Large intestine (tissue), 3 donors: ENCODE results near the gene UBE4B. TPM values are rescaled to one million over a fixed set of nuclear protein-coding genes. Genes with fewer than 3 reads are reported as not detected.
"Not testable (repeated sequence)": the region's sequence is repeated elsewhere in the genome, so short reads cannot be mapped to it uniquely, and the experiment has no call there.

Source experiments
- DNase-seq, 2 donors: peaks; one replicate each; pipeline versions ENCODE4 v3.0.0 to v3.0.0-alpha.2; 2013
- H3K27ac ChIP-seq: one replicate; pipeline ENCODE4 v1.5.1; 2013; ENCODE audit warnings: low read length
- H3K27me3 ChIP-seq: 2 replicates; pipeline ENCODE4 v1.6.1; 2013; ENCODE audit warnings: low read length; ENCODE audit not compliant: control insufficient read depth, insufficient read depth
- H3K36me3 ChIP-seq: 2 replicates; pipeline ENCODE4 v1.6.1; 2013; ENCODE audit warnings: low read length; ENCODE audit not compliant: control insufficient read depth, insufficient read depth
- H3K4me1 ChIP-seq: one replicate; pipeline ENCODE4 v1.6.1; 2013; ENCODE audit warnings: low read length; ENCODE audit not compliant: control insufficient read depth, insufficient read depth
- H3K4me3 ChIP-seq: one replicate; pipeline ENCODE4 v1.5.1; 2013; ENCODE audit warnings: low read length
- H3K9me3 ChIP-seq: one replicate; pipeline ENCODE4 v1.6.1; 2013; ENCODE audit warnings: mild to moderate bottlenecking, low read depth, low read length, moderate library complexity; ENCODE audit not compliant: control insufficient read depth
- WGBS: methylation state at CpG from one replicate; pipeline ENCODE4 v1.1.5; 2013; ENCODE audit warnings: low lambda C conversion rate; ENCODE audit not compliant: insufficient coverage; 5-methylcytosine and 5-hydroxymethylcytosine counted together
- polyA plus RNA-seq: library from polyadenylated mRNA; unstranded; fragments of 120-200 nt; gene quantifications from one replicate; pipeline ENCODE4 v1.2.1, GENCODE V29; 2013

The UBE4B gene
- polyA plus RNA-seq, 1 donor: 49.1 TPM

DNA sequence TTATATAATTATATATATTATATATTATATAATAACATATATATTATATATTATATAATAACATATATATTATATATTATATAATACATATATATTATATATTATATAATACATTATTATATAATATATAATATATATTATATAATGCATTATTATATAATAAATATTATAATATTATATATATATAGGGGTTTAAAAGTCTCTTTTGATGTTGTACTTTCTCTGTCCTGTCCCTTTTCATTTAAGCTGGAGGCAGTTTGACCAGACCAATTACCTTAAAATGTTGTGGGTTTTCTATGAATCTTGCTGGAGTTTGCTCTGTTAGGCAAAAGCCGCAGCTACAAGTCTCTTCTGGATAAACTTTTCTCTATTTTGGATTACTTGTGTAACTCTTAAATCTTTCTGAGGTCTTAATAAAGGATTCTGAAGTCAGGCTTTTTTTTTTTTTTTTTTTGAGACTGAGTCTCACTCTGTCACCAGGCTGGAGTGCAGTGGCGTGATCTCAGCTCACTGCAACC, 155.4 kb downstream of the UBE4B start:
- no peak for DNase-seq
- Histone ChIP-seq H3K36me3 (no peaks in the 10 kb centered on the region), H3K27me3 (no peaks in the 10 kb centered on the region), H3K9me3 (no peaks in the 10 kb centered on the region), H3K27ac (no peak overlapping the region), H3K4me3 (no peak overlapping the region), H3K4me1 (no peaks in the 10 kb centered on the region)
- no CpG with 5 or more reads among the region's 2 CpGs for WGBS

DNA sequence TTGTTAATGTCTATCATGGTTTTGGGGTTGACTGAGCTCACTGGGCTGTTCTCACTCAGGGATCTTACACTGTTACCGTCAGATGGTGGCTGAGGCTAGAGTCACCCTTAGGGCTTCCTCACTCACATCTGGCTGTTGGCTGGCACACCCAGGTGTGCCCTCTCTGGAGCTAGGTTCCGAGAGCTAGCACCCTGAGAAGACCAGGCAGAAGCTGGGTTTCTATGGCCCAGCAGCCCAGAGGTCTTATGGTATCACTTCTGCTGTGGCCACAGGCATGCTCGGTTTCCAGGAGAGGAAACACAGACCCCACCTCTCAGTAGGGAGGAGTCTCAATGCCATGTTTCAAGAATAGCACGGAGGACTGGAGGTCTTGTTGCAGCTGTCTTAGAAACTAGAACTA, 156.9 kb downstream of the UBE4B start:
- no peak overlapping the region for H3K27ac ChIP-seq
- WGBS: no CpG with 5 or more reads among the region's 4 CpGs
- no peaks in the 10 kb centered on the region for H3K27me3 ChIP-seq
- DNase-seq: no peak
- no peaks in the 10 kb centered on the region for H3K9me3 ChIP-seq
- no peaks in the 10 kb centered on the region for H3K36me3 ChIP-seq
- no peaks in the 10 kb centered on the region for H3K4me1 ChIP-seq
- no peak overlapping the region for H3K4me3 ChIP-seq

DNA sequence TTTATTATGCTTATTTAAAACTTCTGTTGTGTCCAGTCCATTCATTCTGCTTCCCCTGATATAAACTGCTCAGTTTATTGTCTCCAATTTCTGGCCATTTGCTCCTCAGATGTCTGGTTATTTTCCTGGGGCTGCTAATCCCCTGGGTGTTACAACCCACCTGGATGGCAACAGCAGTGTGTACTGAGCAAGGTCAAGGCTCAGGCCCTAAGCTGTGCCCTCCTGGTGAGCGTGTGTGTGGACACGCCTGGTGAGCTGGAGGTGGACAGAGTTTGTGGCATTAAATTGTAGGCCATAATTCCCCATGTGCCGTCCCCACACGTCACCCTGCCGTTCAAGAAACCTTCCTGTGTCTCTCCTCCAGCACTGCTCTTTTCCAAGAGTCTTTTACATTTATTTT, 159.5 kb downstream of the UBE4B start:
- Histone ChIP-seq H3K4me1 (no peaks in the 10 kb centered on the region), H3K9me3 (no peaks in the 10 kb centered on the region), H3K4me3 (no peak overlapping the region), H3K27me3 (no peaks in the 10 kb centered on the region), H3K27ac (no peak overlapping the region), H3K36me3 (no peaks in the 10 kb centered on the region)
- WGBS: no CpG with 5 or more reads among the region's 5 CpGs
- DNase-seq: no peak

DNA sequence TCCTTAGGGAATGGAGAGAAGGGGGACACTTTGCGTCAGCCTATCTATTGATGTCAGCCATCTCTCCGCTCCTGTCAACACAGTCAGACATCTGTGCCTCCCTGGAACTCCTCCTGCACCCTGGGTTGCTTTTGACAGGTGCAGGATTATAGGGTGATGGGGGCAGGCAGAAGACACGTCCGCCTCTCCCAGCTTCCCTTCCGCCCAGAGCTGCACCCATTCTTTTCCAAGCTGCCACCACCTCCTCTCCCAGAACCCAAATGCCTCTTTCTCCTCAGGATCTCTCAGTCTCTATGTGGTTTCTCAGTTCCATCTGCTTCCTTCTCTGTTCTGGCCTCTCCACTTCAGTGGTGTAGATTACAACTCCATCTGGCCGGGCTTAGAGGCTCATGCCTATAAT, 160.5 kb downstream of the UBE4B start:
- no peak overlapping the region for H3K27ac ChIP-seq
- no peak for DNase-seq
- WGBS: no CpG with 5 or more reads among the region's 6 CpGs
- no peaks in the 10 kb centered on the region for H3K36me3 ChIP-seq
- H3K4me1 ChIP-seq: no peaks in the 10 kb centered on the region
- no peaks in the 10 kb centered on the region for H3K9me3 ChIP-seq
- H3K4me3 ChIP-seq: no peak overlapping the region
- no peaks in the 10 kb centered on the region for H3K27me3 ChIP-seq

DNA sequence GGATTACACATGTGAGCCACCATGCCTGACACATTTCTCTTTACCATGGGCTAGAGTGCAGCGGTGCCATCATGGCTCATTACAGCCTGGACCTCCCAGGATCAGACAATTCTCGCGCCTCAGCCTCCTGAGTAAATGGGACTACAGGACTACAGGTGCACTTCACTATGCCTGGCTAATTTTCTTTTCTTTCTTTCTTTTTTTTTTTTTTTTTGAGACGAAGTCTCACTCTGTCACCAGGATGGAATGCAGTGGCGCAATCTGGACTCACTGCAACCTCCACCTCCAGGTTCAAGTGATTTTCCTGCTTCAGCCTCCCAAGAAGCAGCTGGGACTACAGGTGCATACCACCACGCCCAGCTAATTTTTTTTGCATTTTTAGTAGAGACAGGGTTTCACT, 162.8 kb downstream of the UBE4B start:
- Histone ChIP-seq H3K9me3 (no peaks in the 10 kb centered on the region), H3K27me3 (no peaks in the 10 kb centered on the region), H3K4me3 (no peak overlapping the region), H3K36me3 (no peaks in the 10 kb centered on the region), H3K27ac (no peak overlapping the region), H3K4me1 (no peaks in the 10 kb centered on the region)
- DNase-seq: peak; percentile 53 to 63
- WGBS: 77% methylated on average over 4 of the region's 6 CpGs

DNA sequence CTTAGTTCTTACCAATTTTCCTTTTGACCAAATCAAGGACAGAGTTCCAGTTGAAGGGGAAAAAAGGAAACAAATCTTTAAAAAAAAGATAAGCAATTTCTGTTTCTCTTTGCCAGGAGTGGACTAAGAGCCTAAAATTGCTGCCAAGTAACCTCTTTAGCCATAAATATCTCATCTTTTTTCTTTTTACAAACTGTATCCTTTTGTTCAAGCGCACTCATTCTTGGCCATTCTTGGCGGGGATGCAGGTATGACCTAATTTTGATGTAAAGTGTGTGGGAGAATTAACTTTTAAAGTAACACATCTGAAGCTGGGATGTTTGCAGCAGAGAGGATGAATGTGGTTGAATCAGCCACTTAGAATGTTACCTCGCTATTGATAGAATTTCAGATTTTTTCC, 164.2 kb downstream of the UBE4B start:
- H3K36me3 ChIP-seq: no peaks in the 10 kb centered on the region
- H3K27ac ChIP-seq: no peak overlapping the region
- H3K4me3 ChIP-seq: no peak overlapping the region
- no peaks in the 10 kb centered on the region for H3K4me1 ChIP-seq
- no peak for DNase-seq
- no peaks in the 10 kb centered on the region for H3K27me3 ChIP-seq
- H3K9me3 ChIP-seq: no peaks in the 10 kb centered on the region
- WGBS: 90% methylated on average over 2 of the region's 3 CpGs

DNA sequence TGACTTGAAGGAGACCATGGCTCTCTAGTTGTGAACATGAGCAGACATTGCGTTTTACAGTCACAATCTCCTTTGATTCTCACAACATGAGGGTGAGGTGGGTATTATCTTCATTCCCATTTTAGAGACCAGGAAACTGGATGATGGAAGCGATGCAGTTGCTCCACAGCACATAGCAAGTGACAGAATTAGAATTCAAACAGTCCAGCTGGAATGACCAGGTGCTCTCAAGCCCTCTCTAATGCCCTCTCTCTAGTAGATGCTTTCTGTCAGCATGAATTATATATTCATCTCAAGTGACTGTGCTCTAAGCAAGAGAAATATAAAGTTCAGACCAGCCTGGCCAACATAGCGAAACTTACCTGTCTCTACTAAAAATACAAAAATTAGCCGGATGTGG, 167.9 kb downstream of the UBE4B start:
- H3K4me3 ChIP-seq: no peak overlapping the region
- DNase-seq: no peak
- H3K4me1 ChIP-seq: no peaks in the 10 kb centered on the region
- no peaks in the 10 kb centered on the region for H3K36me3 ChIP-seq
- no peaks in the 10 kb centered on the region for H3K27me3 ChIP-seq
- WGBS: no CpG with 5 or more reads among the region's 4 CpGs
- H3K27ac ChIP-seq: no peak overlapping the region
- H3K9me3 ChIP-seq: no peaks in the 10 kb centered on the region

DNA sequence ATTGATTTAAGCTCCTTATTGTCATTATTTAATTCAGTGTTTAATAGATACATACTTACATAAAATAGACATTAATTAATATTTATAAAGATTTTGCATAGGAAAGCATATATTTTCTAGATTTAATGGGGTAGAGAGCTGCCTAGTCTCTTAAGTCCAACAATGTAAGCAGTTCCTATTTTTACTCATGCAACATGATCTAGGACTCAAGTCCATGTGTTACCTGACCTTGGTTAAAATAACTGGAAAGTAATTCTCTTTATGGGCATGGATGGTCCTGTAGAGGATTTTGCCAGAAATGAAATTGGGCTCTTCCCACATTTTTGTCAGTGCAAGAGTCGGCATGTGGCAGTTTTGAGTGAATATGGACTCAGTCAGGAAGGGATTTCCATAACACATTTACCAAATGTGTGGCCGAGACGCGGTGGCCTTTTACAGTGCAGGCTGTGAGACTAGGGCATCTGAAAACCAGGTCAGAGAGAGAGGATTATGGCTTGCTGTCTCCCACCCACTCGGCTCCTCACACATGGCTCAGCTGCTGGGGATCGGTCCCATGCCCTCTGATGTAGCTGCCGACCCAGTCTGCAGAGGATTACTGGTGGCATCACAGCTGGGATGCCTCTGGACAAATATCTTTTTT, 171.4 kb downstream of the UBE4B start:
- H3K36me3 ChIP-seq: no peaks in the 10 kb centered on the region
- H3K27me3 ChIP-seq: no peaks in the 10 kb centered on the region
- no peak overlapping the region for H3K27ac ChIP-seq
- no peak overlapping the region for H3K4me3 ChIP-seq
- WGBS: no CpG with 5 or more reads among the region's 7 CpGs
- no peak for DNase-seq
- no peaks in the 10 kb centered on the region for H3K9me3 ChIP-seq
- no peaks in the 10 kb centered on the region for H3K4me1 ChIP-seq

DNA sequence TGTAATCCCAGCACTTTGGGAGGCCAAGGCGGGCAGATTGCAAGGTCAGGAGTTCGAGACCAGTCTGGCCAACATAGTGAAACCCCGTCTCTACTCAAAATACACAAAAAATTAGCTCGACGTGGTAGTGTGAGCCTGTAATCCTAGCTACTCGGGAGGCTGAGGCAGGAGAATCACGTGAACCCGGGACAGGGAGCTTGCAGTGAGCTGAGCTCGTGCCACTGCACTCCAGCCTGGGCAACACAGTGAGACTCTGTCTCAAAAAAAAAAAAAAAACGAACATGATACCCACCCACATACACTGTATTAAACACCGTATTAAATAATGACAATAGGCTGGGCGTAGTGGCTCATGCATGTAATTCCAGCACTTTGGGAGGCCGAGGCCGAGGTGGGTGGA, 172.4 kb downstream of the UBE4B start:
- H3K4me1 ChIP-seq, H3K27ac ChIP-seq, H3K9me3 ChIP-seq, DNase-seq, H3K27me3 ChIP-seq, H3K4me3 ChIP-seq, H3K36me3 ChIP-seq: not testable (repeated sequence)
- 71% methylated on average over 1 of the region's 14 CpGs for WGBS

DNA sequence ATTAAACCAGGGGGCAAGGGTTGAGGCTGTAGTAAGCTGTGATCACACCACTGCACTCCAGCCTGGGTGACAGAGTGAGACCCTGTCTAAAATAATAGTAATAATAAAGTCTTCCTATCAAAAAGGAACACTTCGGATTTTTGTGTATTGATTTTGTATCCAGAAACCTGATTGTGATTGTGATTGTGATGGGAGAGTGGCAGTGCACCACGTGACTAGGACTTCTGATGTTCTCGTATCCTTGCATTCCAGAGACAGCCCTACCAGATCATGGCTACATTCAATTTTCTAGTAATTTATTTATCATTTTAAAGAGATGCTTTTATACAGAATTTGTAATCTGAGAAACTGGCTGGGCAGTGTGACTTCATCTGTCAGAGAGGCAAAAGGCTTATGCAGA, 175.1 kb downstream of the UBE4B start:
- H3K27ac ChIP-seq: no peak overlapping the region
- no peak for DNase-seq
- peaks cover 9% of the 10 kb centered on the region for H3K4me1 ChIP-seq
- H3K27me3 ChIP-seq: no peaks in the 10 kb centered on the region
- H3K4me3 ChIP-seq: no peak overlapping the region
- H3K36me3 ChIP-seq: no peaks in the 10 kb centered on the region
- 100% methylated on average over 2 of the region's 3 CpGs for WGBS
- no peaks in the 10 kb centered on the region for H3K9me3 ChIP-seq

DNA sequence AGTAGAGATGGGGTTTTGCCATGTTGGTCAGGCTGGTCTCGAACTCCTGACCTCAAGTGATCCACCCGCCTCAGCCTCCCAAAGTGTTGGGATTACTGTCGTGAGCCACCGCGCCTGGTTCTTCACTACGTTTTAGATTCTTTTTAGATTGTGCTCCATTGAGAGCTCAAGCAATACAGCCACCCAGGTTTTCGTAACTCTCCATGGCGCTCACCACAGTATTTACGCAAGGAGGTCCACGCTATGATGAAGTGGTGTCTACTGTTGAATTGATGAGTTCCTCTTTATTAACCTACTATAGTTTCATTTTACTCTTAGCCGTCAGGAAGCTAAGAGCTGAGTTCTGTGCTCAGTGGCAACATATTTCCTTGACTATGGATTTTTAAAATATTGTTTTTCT, 175.8 kb downstream of the UBE4B start:
- no peaks in the 10 kb centered on the region for H3K27me3 ChIP-seq
- no peak for DNase-seq
- no peaks in the 10 kb centered on the region for H3K9me3 ChIP-seq
- no peak overlapping the region for H3K4me3 ChIP-seq
- no peaks in the 10 kb centered on the region for H3K36me3 ChIP-seq
- 100% methylated on average over 4 of the region's 11 CpGs for WGBS
- peaks cover 9% of the 10 kb centered on the region for H3K4me1 ChIP-seq
- H3K27ac ChIP-seq: no peak overlapping the region
